WTC11 (cell line): ENCODE results near the gene SLC45A1. TPM values are rescaled to one million over a fixed set of nuclear protein-coding genes. Genes with fewer than 3 reads are reported as not detected.

ENCODE experiments used
- ARID4B ChIP-seq: sonication (generic); formaldehyde crosslinking; IDR thresholded peaks from 2 replicates; pipeline ENCODE4 v1.8.0; 2023; ENCODE audit warnings: missing genetic modification reagents, mild to moderate bottlenecking, borderline replicate concordance
- ERG ChIP-seq: fragments of 250-450 bp; sonication (Bioruptor Pico); IDR thresholded peaks from 2 replicates; pipeline ENCODE4 v1.8.0; 2021; ENCODE audit warnings: mild to moderate bottlenecking
- FOXP1 ChIP-seq: sonication (generic); formaldehyde crosslinking; IDR thresholded peaks from 2 replicates; pipeline ENCODE4 v1.8.0; 2022; ENCODE audit warnings: missing genetic modification reagents, mild to moderate bottlenecking, moderate library complexity, borderline replicate concordance
- GTF2I ChIP-seq: fragments of 250-450 bp; sonication (Bioruptor Pico); conservative IDR thresholded peaks from 2 replicates; pipeline ENCODE4 v1.4.0; 2021; ENCODE audit warnings: mild to moderate bottlenecking
- IRF2 ChIP-seq: sonication (generic); formaldehyde crosslinking; IDR thresholded peaks from 2 replicates; pipeline ENCODE4 v1.8.0; 2022; ENCODE audit warnings: low read depth, missing genetic modification reagents, borderline replicate concordance
- MXD4 ChIP-seq: fragments of 250-450 bp; sonication (Bioruptor Pico); IDR thresholded peaks from 2 replicates; pipeline ENCODE4 v1.8.0; 2021; ENCODE audit warnings: mild to moderate bottlenecking, moderate library complexity, borderline replicate concordance
- NFE2L1 ChIP-seq: sonication (generic); formaldehyde crosslinking; IDR thresholded peaks from 2 replicates; pipeline ENCODE4 v1.8.1; 2023; ENCODE audit warnings: missing genetic modification reagents
- NR2C2 ChIP-seq: sonication (generic); formaldehyde crosslinking; IDR thresholded peaks from 2 replicates; pipeline ENCODE4 v1.8.0; 2022; ENCODE audit warnings: mild to moderate bottlenecking, missing genetic modification reagents
- SMAD4 ChIP-seq: sonication (generic); formaldehyde crosslinking; IDR thresholded peaks from 2 replicates; pipeline ENCODE4 v1.8.0; 2022; ENCODE audit warnings: mild to moderate bottlenecking, missing genetic modification reagents
- STAT6 ChIP-seq: sonication (generic); formaldehyde crosslinking; conservative IDR thresholded peaks from 2 replicates; pipeline ENCODE4 v1.8.1; 2023; ENCODE audit warnings: mild to moderate bottlenecking, low read depth, missing genetic modification reagents, moderate library complexity
- ZMAT4 ChIP-seq: fragments of 250-450 bp; sonication (Bioruptor Pico); IDR thresholded peaks from 2 replicates; pipeline ENCODE4 v1.9.0; 2021; ENCODE audit warnings: mild to moderate bottlenecking
- ZNF138 ChIP-seq: sonication (generic); formaldehyde crosslinking; conservative IDR thresholded peaks from 2 replicates; pipeline ENCODE4 v1.8.1; 2022; ENCODE audit warnings: mild to moderate bottlenecking, moderate library complexity, missing genetic modification reagents
- total RNA-seq: library from RNA; stranded (reverse); gene quantifications from 3 replicates; pipeline ENCODE4 v1.2.3, GENCODE V29; 2021
- TF ChIP-seq, protein P1 (sequence below): sonication (generic); formaldehyde crosslinking; IDR thresholded peaks from 2 replicates; pipeline ENCODE4 v1.8.0; 2022; ENCODE audit warnings: mild to moderate bottlenecking, missing genetic modification reagents
- TF ChIP-seq, protein P2 (sequence below): sonication (generic); formaldehyde crosslinking; IDR thresholded peaks from 2 replicates; pipeline ENCODE4 v1.8.1; 2023; ENCODE audit warnings: mild to moderate bottlenecking, missing genetic modification reagents
- TF ChIP-seq, protein P3 (sequence below): fragments of 200-600 bp; IDR thresholded peaks from 2 replicates; pipeline ENCODE4 v1.8.0; 2022; ENCODE audit warnings: antibody characterized with exemption

SLC45A1 gene
- total RNA-seq, 1 experiment from 2014 or later, result 2.3 TPM

DNA sequence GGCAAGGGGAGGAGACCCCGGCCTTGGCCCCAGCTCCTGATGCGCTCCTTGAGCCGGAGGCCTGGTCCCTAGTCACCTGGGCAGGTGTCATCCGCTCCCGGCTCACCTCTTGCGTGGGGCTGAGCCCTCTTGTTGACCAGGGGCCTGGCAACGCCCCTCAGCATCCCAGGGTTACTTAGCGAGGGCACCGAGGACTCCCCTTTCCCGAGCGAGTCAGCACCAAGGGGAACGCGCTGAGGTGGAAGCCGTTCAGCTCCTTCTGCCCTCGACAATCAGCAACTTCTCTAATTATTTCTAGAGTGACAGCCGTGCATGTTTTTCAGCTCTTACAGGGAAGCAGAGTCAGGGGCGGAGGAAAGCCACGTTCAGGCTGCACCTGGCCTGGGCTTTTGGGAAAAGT, 522 bp downstream of the SLC45A1 start (continued):
- TF ChIP-seq STAT6 (no peak), ZNF138 (CRISPR knock-in tag) (no peak), ARID4B (no peak), SMAD4 (CRISPR knock-in tag) (no peak), IRF2 (CRISPR knock-in tag) (no peak), NFE2L1 (CRISPR knock-in tag) (no peak), GTF2I (CRISPR knock-in tag) (no peak), NR2C2 (CRISPR knock-in tag) (no peak), ERG (CRISPR knock-in tag) (no peak), ZMAT4 (no peak), MXD4 (CRISPR knock-in tag) (no peak), FOXP1 (CRISPR knock-in tag) (no peak)
- TF ChIP-seq, protein P1, sequence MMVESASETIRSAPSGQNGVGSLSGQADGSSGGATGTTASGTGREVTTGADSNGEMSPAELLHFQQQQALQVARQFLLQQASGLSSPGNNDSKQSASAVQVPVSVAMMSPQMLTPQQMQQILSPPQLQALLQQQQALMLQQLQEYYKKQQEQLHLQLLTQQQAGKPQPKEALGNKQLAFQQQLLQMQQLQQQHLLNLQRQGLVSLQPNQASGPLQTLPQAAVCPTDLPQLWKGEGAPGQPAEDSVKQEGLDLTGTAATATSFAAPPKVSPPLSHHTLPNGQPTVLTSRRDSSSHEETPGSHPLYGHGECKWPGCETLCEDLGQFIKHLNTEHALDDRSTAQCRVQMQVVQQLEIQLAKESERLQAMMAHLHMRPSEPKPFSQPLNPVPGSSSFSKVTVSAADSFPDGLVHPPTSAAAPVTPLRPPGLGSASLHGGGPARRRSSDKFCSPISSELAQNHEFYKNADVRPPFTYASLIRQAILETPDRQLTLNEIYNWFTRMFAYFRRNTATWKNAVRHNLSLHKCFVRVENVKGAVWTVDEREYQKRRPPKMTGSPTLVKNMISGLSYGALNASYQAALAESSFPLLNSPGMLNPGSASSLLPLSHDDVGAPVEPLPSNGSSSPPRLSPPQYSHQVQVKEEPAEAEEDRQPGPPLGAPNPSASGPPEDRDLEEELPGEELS (CRISPR knock-in tag), result no peak
- TF ChIP-seq, protein P2, sequence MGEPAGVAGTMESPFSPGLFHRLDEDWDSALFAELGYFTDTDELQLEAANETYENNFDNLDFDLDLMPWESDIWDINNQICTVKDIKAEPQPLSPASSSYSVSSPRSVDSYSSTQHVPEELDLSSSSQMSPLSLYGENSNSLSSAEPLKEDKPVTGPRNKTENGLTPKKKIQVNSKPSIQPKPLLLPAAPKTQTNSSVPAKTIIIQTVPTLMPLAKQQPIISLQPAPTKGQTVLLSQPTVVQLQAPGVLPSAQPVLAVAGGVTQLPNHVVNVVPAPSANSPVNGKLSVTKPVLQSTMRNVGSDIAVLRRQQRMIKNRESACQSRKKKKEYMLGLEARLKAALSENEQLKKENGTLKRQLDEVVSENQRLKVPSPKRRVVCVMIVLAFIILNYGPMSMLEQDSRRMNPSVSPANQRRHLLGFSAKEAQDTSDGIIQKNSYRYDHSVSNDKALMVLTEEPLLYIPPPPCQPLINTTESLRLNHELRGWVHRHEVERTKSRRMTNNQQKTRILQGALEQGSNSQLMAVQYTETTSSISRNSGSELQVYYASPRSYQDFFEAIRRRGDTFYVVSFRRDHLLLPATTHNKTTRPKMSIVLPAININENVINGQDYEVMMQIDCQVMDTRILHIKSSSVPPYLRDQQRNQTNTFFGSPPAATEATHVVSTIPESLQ (CRISPR knock-in tag), result no peak
- TF ChIP-seq, protein P3, sequence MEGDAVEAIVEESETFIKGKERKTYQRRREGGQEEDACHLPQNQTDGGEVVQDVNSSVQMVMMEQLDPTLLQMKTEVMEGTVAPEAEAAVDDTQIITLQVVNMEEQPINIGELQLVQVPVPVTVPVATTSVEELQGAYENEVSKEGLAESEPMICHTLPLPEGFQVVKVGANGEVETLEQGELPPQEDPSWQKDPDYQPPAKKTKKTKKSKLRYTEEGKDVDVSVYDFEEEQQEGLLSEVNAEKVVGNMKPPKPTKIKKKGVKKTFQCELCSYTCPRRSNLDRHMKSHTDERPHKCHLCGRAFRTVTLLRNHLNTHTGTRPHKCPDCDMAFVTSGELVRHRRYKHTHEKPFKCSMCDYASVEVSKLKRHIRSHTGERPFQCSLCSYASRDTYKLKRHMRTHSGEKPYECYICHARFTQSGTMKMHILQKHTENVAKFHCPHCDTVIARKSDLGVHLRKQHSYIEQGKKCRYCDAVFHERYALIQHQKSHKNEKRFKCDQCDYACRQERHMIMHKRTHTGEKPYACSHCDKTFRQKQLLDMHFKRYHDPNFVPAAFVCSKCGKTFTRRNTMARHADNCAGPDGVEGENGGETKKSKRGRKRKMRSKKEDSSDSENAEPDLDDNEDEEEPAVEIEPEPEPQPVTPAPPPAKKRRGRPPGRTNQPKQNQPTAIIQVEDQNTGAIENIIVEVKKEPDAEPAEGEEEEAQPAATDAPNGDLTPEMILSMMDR, result no peak
